GM19351 (cell line): ENCODE data around the gene MRPL12.
A peak's percentile ranks its signal among the peaks of the same experiment; 100 is the strongest.

Experiments used
- ATAC-seq: cut with Tn5 transposase; IDR thresholded peaks from one replicate; pipeline ENCODE4 v1.9.1; 2021; ENCODE audit warnings: mild to moderate bottlenecking, moderate library complexity; ENCODE audit not compliant: unreplicated experiment

The MRPL12 gene

DNA sequence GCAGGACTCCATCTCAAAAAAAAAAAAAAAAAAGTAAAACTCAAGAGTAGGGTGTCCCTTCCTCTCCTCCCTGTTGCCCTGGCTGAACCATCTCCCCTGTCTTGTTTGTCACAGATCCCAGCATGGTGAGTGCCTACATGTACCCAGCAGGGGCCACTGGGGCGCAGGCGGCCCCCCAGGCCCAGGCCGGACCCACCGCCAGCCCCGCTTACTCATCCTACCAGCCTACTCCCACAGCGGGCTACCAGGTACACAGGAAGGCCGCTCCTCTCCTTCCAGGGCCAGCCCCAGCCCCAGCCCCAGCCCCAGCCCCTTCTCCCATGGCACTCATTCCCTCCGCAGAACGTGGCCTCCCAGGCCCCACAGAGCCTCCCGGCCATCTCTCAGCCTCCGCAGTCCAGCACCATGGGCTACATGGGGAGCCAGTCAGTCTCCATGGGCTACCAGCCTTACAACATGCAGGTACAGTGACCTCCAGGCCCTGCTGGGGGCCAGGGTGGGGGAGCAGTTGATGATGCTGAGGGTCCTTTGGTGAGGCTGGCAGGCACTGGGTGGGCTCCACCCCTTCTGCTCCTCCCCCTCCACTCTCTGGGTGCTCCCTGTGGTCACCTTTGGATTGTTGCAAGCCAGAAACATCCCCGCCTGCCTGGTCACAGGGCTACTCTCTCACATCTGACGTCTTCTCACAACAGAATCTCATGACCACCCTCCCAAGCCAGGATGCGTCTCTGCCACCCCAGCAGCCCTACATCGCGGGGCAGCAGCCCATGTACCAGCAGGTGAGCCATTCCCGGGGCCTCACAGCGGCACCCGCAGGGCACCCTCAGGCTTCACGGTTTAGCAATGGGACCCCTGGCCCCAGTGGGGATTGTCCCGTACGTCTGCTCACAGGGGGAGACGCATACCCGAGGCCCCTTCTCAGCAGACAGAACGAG lies 2.5 kb upstream of the MRPL12 start:
- no peak for ATAC-seq

DNA sequence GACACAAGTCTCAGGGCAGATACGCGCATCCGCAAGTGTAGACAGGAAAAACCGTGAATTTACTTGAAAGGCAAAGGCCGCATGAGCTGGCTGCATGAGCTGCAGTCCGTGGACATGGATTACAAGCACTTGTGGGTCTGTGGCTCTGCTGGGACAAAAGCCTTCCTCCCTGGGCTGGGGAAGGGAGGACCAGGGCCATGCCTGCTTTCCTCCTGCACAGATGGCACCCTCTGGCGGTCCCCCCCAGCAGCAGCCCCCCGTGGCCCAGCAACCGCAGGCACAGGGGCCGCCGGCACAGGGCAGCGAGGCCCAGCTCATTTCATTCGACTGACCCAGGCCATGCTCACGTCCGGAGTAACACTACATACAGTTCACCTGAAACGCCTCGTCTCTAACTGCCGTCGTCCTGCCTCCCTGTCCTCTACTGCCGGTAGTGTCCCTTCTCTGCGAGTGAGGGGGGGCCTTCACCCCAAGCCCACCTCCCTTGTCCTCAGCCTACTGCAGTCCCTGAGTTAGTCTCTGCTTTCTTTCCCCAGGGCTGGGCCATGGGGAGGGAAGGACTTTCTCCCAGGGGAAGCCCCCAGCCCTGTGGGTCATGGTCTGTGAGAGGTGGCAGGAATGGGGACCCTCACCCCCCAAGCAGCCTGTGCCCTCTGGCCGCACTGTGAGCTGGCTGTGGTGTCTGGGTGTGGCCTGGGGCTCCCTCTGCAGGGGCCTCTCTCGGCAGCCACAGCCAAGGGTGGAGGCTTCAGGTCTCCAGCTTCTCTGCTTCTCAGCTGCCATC lies 1.7 kb upstream of the MRPL12 start:
- no peak for ATAC-seq

DNA sequence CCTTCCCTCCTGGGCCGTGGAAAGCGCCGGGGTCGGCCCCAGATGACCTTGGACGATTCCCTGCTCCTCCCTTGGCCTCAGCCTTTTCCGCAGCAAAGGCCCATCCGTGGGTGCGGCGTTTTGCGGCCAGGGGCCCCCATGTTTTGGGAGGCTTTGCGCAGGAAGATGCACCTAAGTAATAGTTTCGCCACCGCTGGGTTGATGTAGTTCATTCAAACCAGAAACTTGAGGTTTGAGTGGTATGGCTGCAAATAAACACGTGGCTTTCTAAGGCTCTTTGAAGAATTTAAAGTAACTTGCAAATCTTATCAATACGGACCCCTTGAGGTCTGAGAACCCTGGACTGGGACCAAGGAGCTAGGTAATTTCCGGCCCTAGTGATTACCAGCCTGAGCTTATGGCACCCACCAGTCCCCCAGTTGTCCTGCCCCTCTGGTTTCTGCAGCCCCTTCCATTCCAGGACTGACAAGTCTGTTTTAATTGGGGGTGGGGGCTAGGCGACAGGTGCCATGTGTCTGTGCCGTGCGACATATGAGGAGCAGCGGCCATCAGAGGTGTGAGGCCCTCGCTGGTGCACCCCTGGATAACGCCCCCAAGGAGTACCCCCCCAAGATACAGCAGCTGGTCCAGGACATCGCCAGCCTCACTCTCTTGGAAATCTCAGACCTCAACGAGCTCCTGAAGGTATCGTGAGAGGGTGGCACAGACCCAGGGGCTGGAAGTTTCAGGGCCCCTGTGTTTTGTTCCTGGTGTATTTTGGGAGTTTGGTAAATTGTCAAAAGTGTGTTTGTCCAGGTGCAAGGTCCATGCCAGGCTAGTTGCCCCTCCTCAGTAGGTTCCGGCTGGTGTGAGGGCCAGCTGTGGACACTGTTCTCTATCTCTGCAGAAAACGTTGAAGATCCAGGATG lies 834 bp downstream of the MRPL12 start:
- no peak for ATAC-seq

DNA sequence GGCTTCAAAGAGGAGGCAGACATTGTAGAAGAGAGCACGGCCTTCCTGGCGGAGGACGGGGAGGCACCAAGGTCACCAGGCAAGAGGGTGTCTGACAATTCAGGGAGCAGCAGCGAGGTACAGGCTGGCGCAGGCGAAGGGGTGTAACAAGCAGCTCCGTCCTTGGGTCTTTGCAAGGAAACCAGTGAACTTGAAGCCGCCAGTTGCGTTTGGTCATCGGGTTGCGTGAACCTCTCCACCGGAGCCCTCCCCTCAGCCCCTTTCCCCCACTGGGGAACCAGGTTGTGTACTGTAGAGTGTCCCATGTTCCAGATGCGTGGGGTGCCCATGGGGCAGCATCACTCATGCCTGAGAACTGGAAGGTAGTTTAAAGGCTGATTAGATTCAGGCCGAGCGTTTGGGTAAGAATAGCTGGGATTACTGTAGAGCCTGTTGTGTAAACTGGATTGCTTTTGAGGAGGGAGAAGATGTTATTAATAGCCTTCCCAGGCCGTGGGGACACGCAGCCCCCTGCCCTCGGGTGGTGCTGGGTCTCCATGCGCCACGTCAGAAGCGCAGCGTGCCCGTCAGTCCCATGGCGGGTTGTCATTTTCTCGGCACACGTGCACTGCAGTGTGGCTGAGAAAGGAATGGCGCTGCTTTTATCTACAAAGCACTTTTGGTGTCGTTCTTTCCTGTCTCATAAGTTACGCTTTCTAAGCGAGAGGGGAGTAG lies 2.5 kb downstream of the MRPL12 start:
- no peak for ATAC-seq

DNA sequence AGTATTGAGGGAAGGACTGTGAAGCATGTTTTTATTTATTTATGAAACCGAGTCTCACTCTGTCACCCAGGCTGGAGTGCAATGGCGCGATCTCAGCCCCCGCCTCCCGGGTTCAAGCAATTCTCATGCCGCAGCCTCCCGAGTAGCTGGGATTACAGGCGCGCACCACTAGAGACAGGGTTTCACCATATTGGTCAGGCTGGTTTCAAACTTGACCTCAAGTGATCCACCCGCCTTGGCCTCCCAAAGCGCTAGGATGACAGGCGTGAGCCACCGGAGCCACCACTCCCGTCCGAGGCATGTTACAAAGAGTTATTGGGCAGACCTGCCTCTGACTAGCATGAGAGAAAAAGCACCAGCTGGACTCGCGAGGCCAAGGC lies 3.1 kb downstream of the MRPL12 start:
- ATAC-seq, result no peak

DNA sequence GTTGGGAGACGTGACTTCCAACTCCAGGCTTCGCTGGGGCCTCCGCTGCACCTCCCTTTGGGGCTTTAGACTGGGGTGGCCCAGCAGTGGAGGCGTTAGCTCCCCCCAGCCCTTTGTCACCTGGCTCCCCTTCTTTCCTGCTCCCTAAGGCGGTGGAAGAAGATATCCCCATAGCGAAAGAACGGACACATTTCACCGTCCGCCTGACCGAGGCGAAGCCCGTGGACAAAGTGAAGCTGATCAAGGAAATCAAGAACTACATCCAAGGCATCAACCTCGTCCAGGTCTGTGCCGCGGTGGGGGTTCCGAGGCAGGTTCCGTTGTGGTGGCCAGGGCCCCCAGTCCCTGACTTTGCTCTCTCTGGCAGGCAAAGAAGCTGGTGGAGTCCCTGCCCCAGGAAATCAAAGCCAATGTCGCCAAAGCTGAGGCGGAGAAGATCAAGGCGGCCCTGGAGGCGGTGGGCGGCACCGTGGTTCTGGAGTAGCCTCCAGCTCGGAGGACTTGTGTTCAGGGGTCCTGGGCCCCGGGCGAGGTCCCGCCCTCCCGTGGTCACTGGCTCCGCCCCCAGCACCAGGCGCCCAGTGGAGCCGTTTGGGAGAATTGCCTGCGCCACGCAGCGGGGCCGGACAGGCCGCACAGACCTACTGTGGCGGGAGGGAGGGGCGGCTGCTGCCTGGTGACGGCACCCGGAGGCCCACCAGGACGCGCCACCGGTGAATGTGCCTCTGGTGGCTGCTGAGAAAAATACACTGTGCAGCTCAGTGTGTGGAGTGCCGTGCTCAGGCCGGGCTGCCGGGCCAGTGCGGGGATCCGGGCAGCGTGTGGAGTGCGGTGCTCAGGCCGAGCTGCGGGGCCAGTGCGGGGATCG lies 3.8 kb downstream of the MRPL12 start:
- ATAC-seq, result no peak

DNA sequence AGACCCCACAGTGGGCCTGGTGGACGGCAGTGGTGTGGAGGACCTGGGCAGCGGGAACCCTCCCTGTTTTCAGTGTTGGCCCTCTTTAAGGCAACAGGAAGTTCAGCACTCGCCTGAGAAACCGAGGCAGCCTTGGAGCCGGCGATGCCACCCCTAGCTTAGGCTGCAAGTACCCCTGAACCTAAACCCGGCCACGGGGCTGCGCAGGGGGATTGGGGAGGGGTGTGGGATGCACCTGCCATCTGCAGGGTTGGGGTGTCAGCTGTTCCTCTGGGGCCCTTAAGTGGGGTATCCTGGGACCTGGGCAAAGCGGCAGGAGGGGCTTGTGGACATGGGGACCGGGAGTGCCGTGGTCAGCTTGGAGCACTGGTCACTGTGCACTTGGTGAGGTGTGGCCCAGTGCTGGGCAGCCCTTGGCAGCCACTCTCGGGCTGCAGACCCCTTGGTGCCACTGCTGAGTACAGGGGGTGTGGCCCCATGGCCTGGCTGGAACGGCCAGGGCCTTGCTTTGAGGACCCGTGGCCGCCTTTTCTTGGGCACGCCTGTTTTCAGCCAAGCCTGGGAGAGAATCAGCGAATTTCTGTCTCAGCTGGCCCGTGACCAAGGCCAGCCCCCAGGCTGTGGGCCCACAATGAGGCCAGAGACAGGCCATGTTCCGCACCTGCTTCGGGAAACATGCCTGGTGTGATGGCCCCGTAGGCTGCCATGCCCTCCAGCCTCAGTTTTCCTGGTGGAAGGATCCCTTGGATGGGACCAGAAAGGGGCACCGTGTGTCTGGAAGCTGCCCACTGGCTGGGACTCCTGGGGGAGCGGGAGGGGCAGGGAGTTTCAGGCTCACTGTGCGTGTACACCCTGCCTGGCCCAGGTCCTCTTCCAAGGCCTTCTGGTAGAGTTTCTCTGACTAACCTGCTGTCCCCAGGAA lies 4.8 kb downstream of the MRPL12 start:
- no peak for ATAC-seq

DNA sequence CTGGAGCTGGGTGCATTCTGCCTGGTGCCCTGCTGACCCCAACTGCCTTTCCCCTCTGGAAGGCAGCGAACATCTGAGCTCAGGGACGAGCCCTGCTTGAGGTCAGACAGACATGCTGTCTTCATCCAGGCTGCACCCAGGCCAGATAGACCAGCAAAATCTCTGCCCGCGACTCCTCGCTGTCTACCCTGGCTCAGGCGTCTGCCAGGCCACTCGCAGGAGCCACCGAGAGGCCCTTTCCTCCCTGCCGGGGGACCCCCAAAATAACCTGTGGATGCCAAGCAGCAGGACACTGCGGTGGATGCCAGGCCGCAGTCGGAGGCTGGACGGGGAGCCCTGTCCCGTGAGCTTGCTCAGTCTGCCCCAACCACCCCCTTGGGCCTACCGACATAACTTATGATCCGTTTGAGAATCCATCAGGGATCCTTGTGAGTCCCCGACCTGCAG lies 5.6 kb downstream of the MRPL12 start:
- ATAC-seq, result no peak

DNA sequence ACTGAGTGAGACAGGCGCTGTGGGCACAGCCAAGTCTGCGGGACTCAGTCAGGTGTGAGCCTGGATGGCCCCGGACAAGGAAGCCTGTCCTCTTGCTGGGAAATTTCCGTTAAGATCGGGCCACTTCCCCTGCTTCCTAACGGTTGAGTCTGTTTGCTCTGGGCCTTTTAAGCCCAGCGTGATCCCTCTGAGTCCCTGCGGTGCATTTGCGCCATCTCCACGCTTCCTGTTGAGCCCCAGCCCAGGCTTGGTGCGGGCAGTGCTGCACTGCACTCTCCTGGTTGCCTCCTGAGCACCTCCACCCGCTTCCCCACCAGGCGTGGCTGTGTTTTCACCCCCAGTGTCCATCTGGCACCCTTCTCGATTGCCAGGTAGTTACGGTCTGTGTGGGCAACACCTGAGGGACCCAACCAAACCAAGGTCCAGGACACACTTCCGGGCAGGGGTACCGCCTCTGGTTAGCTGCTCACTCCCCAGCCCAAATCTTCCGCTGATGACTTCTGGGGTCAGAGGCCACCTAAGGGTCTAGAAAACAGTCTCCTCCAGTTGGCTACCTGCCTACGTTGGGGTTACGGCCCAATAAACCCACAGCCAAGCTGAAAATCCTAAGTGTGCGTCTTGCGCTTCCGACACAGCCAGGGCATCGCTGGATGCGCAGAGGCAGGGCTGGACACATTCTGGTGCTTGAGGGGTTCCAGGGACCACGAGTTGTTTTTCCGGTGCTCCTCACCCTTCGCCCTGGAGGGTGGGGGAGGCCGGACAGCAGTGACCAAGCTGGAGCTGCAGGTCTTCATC lies 7.5 kb downstream of the MRPL12 start:
- no peak for ATAC-seq

DNA sequence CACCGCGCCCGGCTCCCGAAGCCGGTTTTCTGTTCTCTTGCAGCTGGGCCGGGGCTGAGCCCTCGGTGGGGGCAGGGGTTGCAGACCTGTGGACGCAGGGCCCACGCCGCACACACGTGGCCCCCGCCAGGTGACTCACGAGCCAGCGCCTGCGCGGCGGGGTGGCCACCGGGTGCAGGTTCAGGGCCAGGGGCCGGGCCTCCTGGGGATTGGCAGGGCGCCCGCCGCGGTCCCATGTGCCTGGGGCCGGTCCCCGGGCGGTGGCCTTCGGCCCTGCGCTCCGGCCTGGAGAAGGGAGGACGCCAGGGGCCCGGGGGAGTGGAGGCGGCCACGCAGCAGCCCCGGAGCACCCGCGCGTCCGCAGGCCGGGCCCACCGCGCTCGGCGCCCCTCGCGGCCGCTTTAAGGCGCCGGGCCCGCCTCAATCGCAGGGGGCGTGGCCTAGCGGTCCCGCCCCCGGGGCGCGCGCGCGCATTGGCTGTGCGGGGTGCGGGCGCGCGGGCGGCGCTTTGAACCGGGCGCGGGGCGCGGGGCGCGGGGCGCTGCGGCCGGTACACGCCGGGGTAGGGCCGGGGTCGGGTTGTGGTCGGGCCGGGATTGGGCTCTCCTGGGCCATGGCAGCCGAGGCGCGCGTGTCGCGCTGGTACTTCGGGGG lies 8.8 kb downstream of the MRPL12 start, which contains the start of gene SLC25A10:
Gene SLC25A10, plus strand, starts transcription at position 471 of the 654 bp plus-strand sequence. Its CDS starts 143 bp downstream, at position 614.
- ATAC-seq, result peak; percentile 66

DNA sequence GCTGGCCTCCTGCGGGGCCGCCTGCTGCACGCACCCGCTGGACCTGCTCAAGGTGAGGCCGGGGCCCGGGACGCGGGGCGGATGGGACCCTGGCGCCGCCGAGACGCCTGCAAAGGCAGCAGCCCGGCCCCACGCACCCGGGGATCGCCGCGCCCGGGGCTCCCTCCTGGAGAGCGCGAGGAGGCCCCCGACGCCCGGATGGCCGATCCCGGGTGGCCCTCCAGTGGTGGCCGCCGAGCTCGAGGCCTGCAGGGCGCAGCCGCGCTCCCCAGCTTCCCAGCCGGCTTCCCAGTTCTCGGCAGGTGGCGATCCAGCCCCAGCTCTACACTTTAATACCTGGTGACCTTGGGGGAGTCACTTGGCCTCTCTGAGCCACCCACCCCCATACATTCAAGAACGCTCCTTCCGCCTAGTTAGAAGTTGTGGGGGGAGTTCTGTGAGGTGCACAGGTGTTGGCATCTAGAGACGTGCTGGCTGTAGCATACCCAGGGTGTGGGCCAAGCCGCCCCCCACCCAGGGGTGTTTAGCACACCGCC lies 9.4 kb downstream of the MRPL12 start:
- ATAC-seq, result peak; percentile 12

DNA sequence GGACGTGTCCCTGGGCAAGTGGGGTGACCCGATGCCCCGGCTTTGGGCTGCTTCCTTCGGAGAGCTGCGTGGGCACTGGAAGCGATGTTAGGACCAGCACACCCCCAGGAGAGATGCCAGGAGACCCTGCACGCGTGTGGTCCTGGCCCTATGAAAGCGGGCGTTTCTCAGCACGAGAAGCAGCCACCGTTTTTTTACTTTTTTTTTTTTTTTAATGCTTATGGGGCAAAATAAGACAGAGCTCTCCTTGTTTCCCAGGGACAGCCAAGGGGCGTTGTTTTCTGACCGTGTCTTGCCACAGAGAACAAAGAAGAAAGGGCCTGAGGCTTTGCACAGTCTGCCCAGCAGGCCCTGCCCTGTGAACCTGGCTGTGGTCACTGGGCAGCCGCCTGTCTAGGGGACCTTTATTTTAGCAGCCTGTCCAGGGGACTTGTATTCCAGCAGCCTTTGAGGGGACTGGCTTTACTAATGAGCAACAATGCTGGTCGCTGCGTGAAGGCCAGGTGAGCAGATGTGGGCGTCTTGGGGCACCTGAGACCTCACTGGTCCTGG lies 9.9 kb downstream of the MRPL12 start:
- no peak for ATAC-seq

DNA sequence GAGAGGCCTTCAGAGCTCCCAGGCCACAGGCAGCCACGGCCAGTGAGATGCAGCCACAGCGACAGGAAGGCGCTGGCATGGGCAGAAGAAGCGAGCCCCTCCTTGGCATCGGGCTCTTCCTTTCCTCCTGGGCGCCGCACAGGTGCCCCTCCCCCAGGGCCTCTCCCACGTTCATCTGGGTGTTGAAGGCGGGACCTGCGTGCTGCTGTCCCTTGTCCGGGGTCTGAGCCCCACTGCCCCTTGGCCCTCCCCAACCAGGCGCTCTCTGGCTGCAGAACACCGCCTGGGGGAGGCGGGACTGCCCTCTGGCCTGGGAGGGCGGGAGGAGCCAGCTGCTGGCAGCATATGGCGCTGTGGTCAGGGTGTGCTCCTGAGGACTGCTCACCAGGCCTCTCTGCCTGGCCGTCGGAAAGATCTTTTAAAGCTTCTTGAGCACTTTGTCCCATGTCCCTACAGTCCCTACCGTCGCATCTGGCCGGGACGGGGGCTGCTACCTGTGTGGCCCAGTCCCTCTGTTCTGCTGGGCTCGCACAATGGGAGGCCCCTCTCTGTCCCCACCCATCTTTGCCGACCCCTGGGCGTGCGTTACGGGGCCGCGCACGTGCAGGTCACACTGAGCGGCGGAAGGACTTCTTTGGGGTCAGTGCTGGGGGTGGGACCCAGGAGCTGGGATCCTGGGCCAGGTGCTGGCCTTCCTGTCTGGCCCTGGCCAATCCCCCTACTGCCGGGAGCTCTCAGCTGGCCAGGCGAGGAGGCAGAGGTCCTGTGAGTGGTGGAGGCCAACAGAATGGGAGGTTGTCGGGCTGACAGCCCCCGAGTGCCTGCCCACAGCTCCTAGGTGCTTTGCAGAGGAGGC lies 10.6 kb downstream of the MRPL12 start:
- ATAC-seq, result no peak

DNA sequence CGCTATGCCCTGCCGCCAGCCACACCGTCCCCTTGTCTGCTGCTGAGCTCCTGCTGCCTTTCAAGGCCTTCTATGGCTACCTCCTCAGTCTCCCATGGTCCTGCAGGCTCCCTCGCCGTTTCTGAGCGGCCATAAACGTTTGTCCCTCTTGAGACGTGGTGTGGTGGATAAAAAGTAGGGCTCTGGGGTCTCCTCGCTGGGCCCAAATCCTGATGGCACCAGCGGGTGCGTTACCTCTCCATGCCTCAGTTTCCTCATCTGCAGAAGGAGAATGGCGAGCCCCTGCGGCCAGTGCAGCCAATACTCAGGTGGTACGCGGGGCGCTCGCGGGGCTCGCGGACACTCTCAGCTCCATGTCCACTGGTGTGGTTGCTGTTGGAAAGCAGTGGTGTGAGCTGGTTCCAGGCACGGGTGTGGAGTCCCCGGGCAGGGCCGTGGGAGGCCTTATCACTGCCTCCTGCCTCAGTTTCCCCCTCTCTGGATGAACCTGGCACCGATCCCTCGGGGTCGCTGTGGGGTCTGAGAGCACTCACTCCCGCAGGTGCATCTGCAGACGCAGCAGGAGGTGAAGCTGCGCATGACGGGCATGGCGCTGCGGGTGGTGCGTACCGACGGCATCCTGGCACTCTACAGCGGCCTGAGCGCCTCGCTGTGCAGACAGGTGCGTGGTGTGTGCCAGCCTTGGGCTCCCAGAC lies 11.4 kb downstream of the MRPL12 start:
- no peak for ATAC-seq
